ENCODE measurements around the gene LHPP. TPM values are rescaled to one million over a fixed set of nuclear protein-coding genes. Genes with fewer than 3 reads are reported as not detected.
A peak's percentile ranks its signal among the peaks of the same experiment; 100 is the strongest.

LHPP gene
- total RNA-seq, 1 experiment from 2014 or later, result 3.7 TPM

GRCh38 chr10:124655191-124656112 lies 193.8 kb downstream of the LHPP start:
- ChIA-PET POLR2A (no interaction called here), CTCF (interaction anchor here (0.6 kb wide), 1 partner anchor 9 kb away, joined by 3 read pairs; no protein-coding TSS in a partner anchor)
- no peak overlapping the region for H3K4me3 Mint-ChIP-seq (ENCODE audit: unreplicated experiment)
- DNase-seq (ENCODE audit: unreplicated experiment), result peak; percentile 9
- no peaks in the 10 kb centered on the region for H3K9me3 Mint-ChIP-seq (ENCODE audit: unreplicated experiment)
- BruUV-seq (replicated peaks), result no TSS peak
- TF ChIP-seq CTCF (IDR thresholded peaks at IDR 0.05; ENCODE audit: unreplicated experiment), result no peak
- intact Hi-C loops (cut with micrococcal nuclease), result no loop called here
- no peaks in the 10 kb centered on the region for H3K27me3 Mint-ChIP-seq (ENCODE audit: insufficient read depth, unreplicated experiment)
- H3K27ac Mint-ChIP-seq (ENCODE audit: low read depth, unreplicated experiment), result no peak overlapping the region
- H3K4me1 Mint-ChIP-seq (ENCODE audit: insufficient read depth, unreplicated experiment), result peaks cover 11% of the 10 kb centered on the region
- peaks cover 11% of the 10 kb centered on the region for H3K36me3 Mint-ChIP-seq (ENCODE audit: insufficient read depth, unreplicated experiment)

- TF ChIP-seq CTCF (IDR thresholded peaks at IDR 0.05; ENCODE audit: unreplicated experiment), result no peak
- intact Hi-C loops (cut with micrococcal nuclease), result no loop called here
- peaks cover 11% of the 10 kb centered on the region for H3K36me3 Mint-ChIP-seq (ENCODE audit: insufficient read depth, unreplicated experiment)
- H3K4me3 Mint-ChIP-seq (ENCODE audit: unreplicated experiment), result no peak overlapping the region
- H3K9me3 Mint-ChIP-seq (ENCODE audit: unreplicated experiment), result no peaks in the 10 kb centered on the region
- H3K27ac Mint-ChIP-seq (ENCODE audit: low read depth, unreplicated experiment), result no peak overlapping the region
- H3K4me1 Mint-ChIP-seq (ENCODE audit: insufficient read depth, unreplicated experiment), result peaks cover 11% of the 10 kb centered on the region
- no TSS peak for BruUV-seq (replicated peaks)
- POLR2A ChIA-PET, result no interaction called here
- no peak for DNase-seq (ENCODE audit: unreplicated experiment)
- no peaks in the 10 kb centered on the region for H3K27me3 Mint-ChIP-seq (ENCODE audit: insufficient read depth, unreplicated experiment)
- CTCF ChIA-PET, result no interaction called here
Observed at GRCh38 chr10:124656113-124656490, 194.5 kb downstream of the LHPP start.

GRCh38 chr10:124656541-124656940 lies 194.9 kb downstream of the LHPP start:
- no peak overlapping the region for H3K4me3 Mint-ChIP-seq (ENCODE audit: unreplicated experiment)
- intact Hi-C loops (cut with micrococcal nuclease), result no loop called here
- TF ChIP-seq CTCF (IDR thresholded peaks at IDR 0.05; ENCODE audit: unreplicated experiment), result no peak
- no TSS peak for BruUV-seq (replicated peaks)
- no peak overlapping the region for H3K27ac Mint-ChIP-seq (ENCODE audit: low read depth, unreplicated experiment)
- H3K27me3 Mint-ChIP-seq (ENCODE audit: insufficient read depth, unreplicated experiment), result no peaks in the 10 kb centered on the region
- no peak for DNase-seq (ENCODE audit: unreplicated experiment)
- H3K36me3 Mint-ChIP-seq (ENCODE audit: insufficient read depth, unreplicated experiment), result peaks cover 14% of the 10 kb centered on the region
- ChIA-PET CTCF (no interaction called here), POLR2A (no interaction called here)
- no peaks in the 10 kb centered on the region for H3K9me3 Mint-ChIP-seq (ENCODE audit: unreplicated experiment)
- peaks cover 11% of the 10 kb centered on the region for H3K4me1 Mint-ChIP-seq (ENCODE audit: insufficient read depth, unreplicated experiment)

GRCh38 chr10:124657806-124658205 lies 196.2 kb downstream of the LHPP start:
- ChIA-PET POLR2A (no interaction called here), CTCF (no interaction called here)
- peaks cover 11% of the 10 kb centered on the region for H3K4me1 Mint-ChIP-seq (ENCODE audit: insufficient read depth, unreplicated experiment)
- no peaks in the 10 kb centered on the region for H3K27me3 Mint-ChIP-seq (ENCODE audit: insufficient read depth, unreplicated experiment)
- no TSS peak for BruUV-seq (replicated peaks)
- H3K9me3 Mint-ChIP-seq (ENCODE audit: unreplicated experiment), result no peaks in the 10 kb centered on the region
- no peak for TF ChIP-seq CTCF (IDR thresholded peaks at IDR 0.05; ENCODE audit: unreplicated experiment)
- intact Hi-C loops (cut with micrococcal nuclease), result no loop called here
- DNase-seq (ENCODE audit: unreplicated experiment), result no peak
- H3K4me3 Mint-ChIP-seq (ENCODE audit: unreplicated experiment), result no peak overlapping the region
- no peak overlapping the region for H3K27ac Mint-ChIP-seq (ENCODE audit: low read depth, unreplicated experiment)
- H3K36me3 Mint-ChIP-seq (ENCODE audit: insufficient read depth, unreplicated experiment), result peaks cover 10% of the 10 kb centered on the region
